Measurements from ENCODE around the gene STS.
"Not testable (repeated sequence)": the region's sequence is repeated elsewhere in the genome, so short reads cannot be mapped to it uniquely, and the experiment has no call there.

STS gene

GRCh38 chrX:7139202-7140081 is 8.1 kb upstream of the STS start:
- no peak for DNase-seq (ENCODE audit: low spot score)

- no peak for DNase-seq (ENCODE audit: low spot score)
Measured at GRCh38 chrX:7143076-7143475, 4.4 kb upstream of the STS start.

- DNase-seq (ENCODE audit: low spot score), result no peak
Measured at GRCh38 chrX:7143941-7144525, 3.5 kb upstream of the STS start.

- DNase-seq (ENCODE audit: low spot score), result no peak
Measured at GRCh38 chrX:7145454-7145853, 2.1 kb upstream of the STS start.

GRCh38 chrX:7146020-7146702 is 1.4 kb upstream of the STS start:
- DNase-seq (ENCODE audit: low spot score), result no peak

GRCh38 chrX:7146703-7147412 is 654 bp upstream of the STS start:
- no peak for DNase-seq (ENCODE audit: low spot score)

GRCh38 chrX:7147978-7148854 is 704 bp downstream of the STS start, which contains the start of gene PUDP:
TSS of gene PUDP (minus strand) at chrX:7148153. CDS start at chrX:7148113, 40 bp downstream.
- DNase-seq (ENCODE audit: low spot score), result no peak

- no peak for DNase-seq (ENCODE audit: low spot score)
Measured at GRCh38 chrX:7149411-7149810, 1.9 kb downstream of the STS start.

- no peak for DNase-seq (ENCODE audit: low spot score)
Measured at GRCh38 chrX:7153231-7153630, 5.7 kb downstream of the STS start.

- DNase-seq (ENCODE audit: low spot score), result no peak
Measured at GRCh38 chrX:7154041-7154597, 6.6 kb downstream of the STS start.

- DNase-seq (ENCODE audit: low spot score), result no peak
Measured at GRCh38 chrX:7155163-7155562, 7.7 kb downstream of the STS start.

- DNase-seq (ENCODE audit: low spot score), result no peak
Measured at GRCh38 chrX:7156879-7157278, 9.4 kb downstream of the STS start.

GRCh38 chrX:7158468-7158990 is 11.0 kb downstream of the STS start:
- no peak for DNase-seq (ENCODE audit: low spot score)

GRCh38 chrX:7159149-7159861 is 11.8 kb downstream of the STS start:
- DNase-seq (ENCODE audit: low spot score), result no peak

GRCh38 chrX:7163146-7163677 is 15.7 kb downstream of the STS start:
- no peak for DNase-seq (ENCODE audit: low spot score)

- DNase-seq (ENCODE audit: low spot score), result no peak
Measured at GRCh38 chrX:7164174-7164573, 16.7 kb downstream of the STS start.

- no peak for DNase-seq (ENCODE audit: low spot score)
Measured at GRCh38 chrX:7168371-7168770, 20.9 kb downstream of the STS start.

GRCh38 chrX:7169627-7170026 is 22.1 kb downstream of the STS start:
- DNase-seq (ENCODE audit: low spot score), result no peak

GRCh38 chrX:7170898-7171297 is 23.4 kb downstream of the STS start:
- no peak for DNase-seq (ENCODE audit: low spot score)

GRCh38 chrX:7178859-7179258 is 31.3 kb downstream of the STS start:
- not testable (repeated sequence) for DNase-seq (ENCODE audit: low spot score)

Data from SW480 (cell line).